Retinal pigment epithelial cell (primary cell): Measurements from ENCODE around the gene PPP4R2.

ENCODE experiments used
- DNase-seq: peaks from one replicate; pipeline ENCODE4 v3.0.0-alpha.2; 2010; ENCODE audit warnings: low read depth
- H3K4me3 ChIP-seq: 2 replicates; pipeline ENCODE4 v1.5.1; 2011; ENCODE audit warnings: mild to moderate bottlenecking, low read length, control low read depth, moderate library complexity
- CTCF ChIP-seq: conservative IDR thresholded peaks from 2 replicates; pipeline ENCODE4 v1.5.1; 2011; ENCODE audit warnings: low read depth, low read length, control low read depth, inconsistent platforms

PPP4R2 gene

GRCh38 chr3:73108750-73109149 is 112.1 kb downstream of the PPP4R2 start:
- TF ChIP-seq CTCF = no peak
- no peak overlapping the region for H3K4me3 ChIP-seq
- no peak for DNase-seq

- DNase-seq = no peak
- TF ChIP-seq CTCF = no peak
Observed at GRCh38 chr3:73110530-73110929, 113.9 kb downstream of the PPP4R2 start.

GRCh38 chr3:73114711-73115110 is 118.1 kb downstream of the PPP4R2 start:
- no peak for DNase-seq
- H3K4me3 ChIP-seq = no peak overlapping the region
- no peak for TF ChIP-seq CTCF

More at GRCh38 chr3:73110530-73110929, 113.9 kb downstream of the PPP4R2 start:
- no peak overlapping the region for H3K4me3 ChIP-seq

- H3K4me3 ChIP-seq = no peak overlapping the region
- DNase-seq = no peak
- TF ChIP-seq CTCF = no peak
Observed at GRCh38 chr3:73115806-73116205, 119.2 kb downstream of the PPP4R2 start.
